IMR-90 (cell line): ENCODE data around the gene SLC19A1. TPM values are rescaled to one million over a fixed set of nuclear protein-coding genes. Genes with fewer than 3 reads are reported as not detected.

Source experiments
- ATAC-seq: fragments of 200-7000 bp; cut with Tn5 transposase; 2 replicates; pipeline ENCODE4 v1.9.1; 2020; ENCODE audit warnings: low read depth, mild to moderate bottlenecking, moderate library complexity
- BruUV-seq: library from RNA; stranded (reverse); fragments of 400-500 nt; replicated peaks from 2 replicates; lab custom pipeline; 2021; lab: Mats Ljungman, UMichigan
- CTCF ChIA-PET: fragments of 300-600 bp; formaldehyde crosslinking; extraction: SDS; loops from one replicate; lab custom pipeline; 2021; ENCODE audit warnings: antibody characterized with exemption; lab: Yijun Ruan, JAX
- POLR2A ChIA-PET: fragments of 300-600 bp; sonication (Branson Sonifier 250); formaldehyde crosslinking; loops from one replicate; lab custom pipeline; 2022; ENCODE audit warnings: antibody characterized with exemption; ENCODE audit not compliant: unreplicated experiment; lab: Charles Lee
- DNase-seq: peaks from one replicate; pipeline ENCODE4 v3.0.0; 2013
- H2AFZ ChIP-seq: replicated peaks from 2 replicates; pipeline ENCODE3; 2013; ENCODE audit warnings: low read length, mild to moderate bottlenecking; ENCODE audit not compliant: poor library complexity
- H2AK5ac ChIP-seq: 2 replicates; pipeline ENCODE4 v1.6.1; 2013; ENCODE audit warnings: low read depth, low read length, inconsistent platforms
- H2AK9ac ChIP-seq: replicated peaks from 2 replicates; pipeline ENCODE3; 2013; ENCODE audit warnings: mild to moderate bottlenecking, low read depth, low read length, moderate library complexity; ENCODE audit not compliant: poor library complexity
- H2BK120ac ChIP-seq: 2 replicates; pipeline ENCODE4 v1.6.1; 2013; ENCODE audit warnings: low read depth, low read length, inconsistent platforms
- H2BK15ac ChIP-seq: 3 replicates; pipeline ENCODE4 v1.6.1; 2013; ENCODE audit warnings: low read depth, low read length, inconsistent platforms
- H2BK20ac ChIP-seq: 2 replicates; pipeline ENCODE4 v1.6.1; 2013; ENCODE audit warnings: low read depth, mild to moderate bottlenecking, inconsistent platforms, low read length, moderate library complexity
- H2BK5ac ChIP-seq: 2 replicates; pipeline ENCODE4 v1.6.1; 2013; ENCODE audit warnings: mild to moderate bottlenecking, low read depth, low read length, inconsistent platforms; ENCODE audit not compliant: poor library complexity, severe bottlenecking
- H3K14ac ChIP-seq: replicated peaks from 2 replicates; pipeline ENCODE4 v1.6.1; 2013; ENCODE audit warnings: low read depth, low read length, inconsistent platforms
- H3K18ac ChIP-seq: 2 replicates; pipeline ENCODE4 v1.6.1; 2013; ENCODE audit warnings: low read depth, low read length, control low read depth
- H3K23ac ChIP-seq: 2 replicates; pipeline ENCODE4 v1.6.1; 2013; ENCODE audit warnings: low read depth, low read length, inconsistent platforms
- H3K27ac ChIP-seq: 2 replicates; pipeline ENCODE4 v1.5.1; 2013; ENCODE audit warnings: mild to moderate bottlenecking, control low read depth, low read length; ENCODE audit not compliant: insufficient read depth
- H3K27me3 ChIP-seq: 2 replicates; pipeline ENCODE4 v1.6.1; 2013; ENCODE audit warnings: low read length; ENCODE audit not compliant: control insufficient read depth, insufficient read depth
- H3K36me3 ChIP-seq: 2 replicates; pipeline ENCODE4 v1.6.1; 2013; ENCODE audit warnings: low read length, mixed read lengths; ENCODE audit not compliant: control insufficient read depth, insufficient read depth
- H3K4ac ChIP-seq: 2 replicates; pipeline ENCODE4 v1.6.1; 2013; ENCODE audit warnings: low read depth, low read length, inconsistent platforms
- H3K4me1 ChIP-seq: 2 replicates; pipeline ENCODE4 v1.6.1; 2013; ENCODE audit warnings: low read length, mixed read lengths; ENCODE audit not compliant: control insufficient read depth, insufficient read depth
- H3K4me2 ChIP-seq: 2 replicates; pipeline ENCODE4 v1.6.1; 2013; ENCODE audit warnings: low read depth, mild to moderate bottlenecking, control low read depth, low read length, moderate library complexity
- H3K4me3 ChIP-seq: 2 replicates; pipeline ENCODE4 v1.5.1; 2013; ENCODE audit warnings: low read depth, mild to moderate bottlenecking, control low read depth, low read length, moderate library complexity; ENCODE audit not compliant: insufficient read depth
- H3K56ac ChIP-seq: 2 replicates; pipeline ENCODE4 v1.6.1; 2013; ENCODE audit warnings: low read length, inconsistent platforms; ENCODE audit not compliant: insufficient read depth; ENCODE audit errors: extremely low read depth
- H3K79me1 ChIP-seq, 2 experiments: 2 replicates each; pipeline ENCODE4 v1.6.1; 2013; ENCODE audit warnings: low read length in 2 of 2, inconsistent platforms in 1 of 2, low read depth in 1 of 2
- H3K9ac ChIP-seq: 2 replicates; pipeline ENCODE4 v1.6.1; 2013; ENCODE audit warnings: low read depth, low read length, control low read depth
- H3K9me1 ChIP-seq: 2 replicates; pipeline ENCODE4 v1.6.1; 2013; ENCODE audit warnings: low read length, inconsistent platforms; ENCODE audit not compliant: insufficient read depth
- H3K9me3 ChIP-seq: 2 replicates; pipeline ENCODE4 v1.6.1; 2013; ENCODE audit warnings: low read length; ENCODE audit not compliant: control insufficient read depth, insufficient read depth
- H4K20me1 ChIP-seq: 2 replicates; pipeline ENCODE4 v1.6.1; 2013; ENCODE audit warnings: low read length, inconsistent platforms; ENCODE audit not compliant: insufficient read depth
- H4K5ac ChIP-seq: 2 replicates; pipeline ENCODE4 v1.6.1; 2013; ENCODE audit warnings: mild to moderate bottlenecking, low read depth, low read length, control low read depth
- H4K8ac ChIP-seq, 2 experiments: 2 replicates each; pipeline ENCODE4 v1.6.1; 2013; ENCODE audit warnings: low read depth in 2 of 2, low read length in 2 of 2, control low read depth in 1 of 2, inconsistent platforms in 1 of 2
- H4K91ac ChIP-seq: 2 replicates; pipeline ENCODE4 v1.6.1; 2013; ENCODE audit warnings: low read depth, low read length, inconsistent platforms; ENCODE audit not compliant: insufficient read depth
- BHLHE40 ChIP-seq: fragments of 150-350 bp; IDR thresholded peaks from 2 replicates; pipeline ENCODE4 v1.6.1; 2016; ENCODE audit warnings: mild to moderate bottlenecking, low read depth, low read length
- CEBPB ChIP-seq: IDR thresholded peaks from 2 replicates; pipeline ENCODE4 v1.6.1; 2012; ENCODE audit warnings: low read depth, low read length, improper control_type of control experiment
- CHD1 ChIP-seq: IDR thresholded peaks from 2 replicates; pipeline ENCODE4 v1.6.1; 2012; ENCODE audit warnings: low read depth, low read length, improper control_type of control experiment
- CTCF ChIP-seq: conservative IDR thresholded peaks from 2 replicates; pipeline ENCODE4 v1.5.1; 2012; ENCODE audit warnings: mild to moderate bottlenecking, low read depth, low read length, improper control_type of control experiment
- ELK1 ChIP-seq: fragments of 150-350 bp; IDR thresholded peaks from 2 replicates; pipeline ENCODE4 v1.6.1; 2016; ENCODE audit warnings: low read depth, mild to moderate bottlenecking, low read length, moderate library complexity, borderline replicate concordance
- FOS ChIP-seq: fragments of 150-350 bp; IDR thresholded peaks from 2 replicates; pipeline ENCODE4 v1.6.1; 2016; ENCODE audit warnings: low read depth, low read length
- MAFK ChIP-seq: IDR thresholded peaks from 2 replicates; pipeline ENCODE4 v1.6.1; 2012; ENCODE audit warnings: low read depth, low read length, improper control_type of control experiment
- MAZ ChIP-seq: IDR thresholded peaks from 2 replicates; pipeline ENCODE4 v1.6.1; 2012; ENCODE audit warnings: low read depth, mild to moderate bottlenecking, low read length, improper control_type of control experiment, moderate library complexity, borderline replicate concordance
- MXI1 ChIP-seq: IDR thresholded peaks from 2 replicates; pipeline ENCODE4 v1.6.1; 2012; ENCODE audit warnings: low read depth, mild to moderate bottlenecking, low read length, moderate library complexity, borderline replicate concordance
- NFE2L2 ChIP-seq: fragments of 150-350 bp; IDR thresholded peaks from 2 replicates; pipeline ENCODE4 v1.6.1; 2016; ENCODE audit warnings: low read depth, mild to moderate bottlenecking, low read length
- POLR2A ChIP-seq: IDR thresholded peaks from 2 replicates; pipeline ENCODE4 v1.6.1; 2012; ENCODE audit warnings: mild to moderate bottlenecking, low read depth, low read length
- RAD21 ChIP-seq: IDR thresholded peaks from 2 replicates; pipeline ENCODE4 v1.6.1; 2012; ENCODE audit warnings: low read length, improper control_type of control experiment
- RCOR1 ChIP-seq: IDR thresholded peaks from 2 replicates; pipeline ENCODE4 v1.6.1; 2012; ENCODE audit warnings: mild to moderate bottlenecking, low read length, improper control_type of control experiment; ENCODE audit not compliant: insufficient replicate concordance
- RFX5 ChIP-seq: IDR thresholded peaks from 2 replicates; pipeline ENCODE4 v1.8.0; 2012; ENCODE audit warnings: low read depth, mild to moderate bottlenecking, low read length, moderate library complexity
- SMC3 ChIP-seq: fragments of 150-350 bp; IDR thresholded peaks from 2 replicates; pipeline ENCODE4 v1.6.1; 2016; ENCODE audit warnings: low read depth, mild to moderate bottlenecking, antibody characterized with exemption, low read length, moderate library complexity
- USF2 ChIP-seq: fragments of 150-350 bp; IDR thresholded peaks from 2 replicates; pipeline ENCODE4 v1.6.1; 2017; ENCODE audit warnings: mild to moderate bottlenecking, antibody characterized with exemption, low read length, low read depth
- WGBS, 2 experiments: methylation state at CpG; one replicate each; pipeline versions ENCODE4 v1.1.5 to v1.1.7; 2013; ENCODE audit warnings: missing lambda C conversion rate in 2 of 2; ENCODE audit not compliant: insufficient read length in 1 of 2; ENCODE audit errors: extremely low coverage in 2 of 2; 5-methylcytosine and 5-hydroxymethylcytosine counted together
- dilution Hi-C: fragments of 300-500 bp; cut with HindIII; formaldehyde crosslinking; loops from one replicate; pipeline ENCODE4 v1.14.3; 2018; ENCODE audit warnings: low sequenced_read_pairs; ENCODE audit not compliant: unreplicated experiment
- in situ Hi-C: fragments of 300-500 bp; cut with MboI; formaldehyde crosslinking; loops from 3 replicates; pipeline ENCODE4 v1.14.3; 2019; ENCODE audit warnings: low sequenced_read_pairs, inconsistent platforms, mixed read lengths
- intact Hi-C: fragments of 100-400 bp; cut with micrococcal nuclease; formaldehyde crosslinking; loops from 2 replicates; pipeline ENCODE4 v1.10.0; 2022
- polyA plus RNA-seq, 3 experiments: library from polyadenylated mRNA; depleted of rRNA; stranded (reverse); fragments of >200 nt; gene quantifications; 2 replicates each; pipeline ENCODE4 v1.2.3, GENCODE V29; 2012; ENCODE audit warnings: low replicate concordance in 1 of 3
- total RNA-seq: library from RNA; depleted of rRNA; stranded (reverse); fragments of >200 nt; gene quantifications from 2 replicates; pipeline ENCODE4 v1.2.3, GENCODE V29; 2012

Gene SLC19A1
- total and polyA plus RNA-seq, 2 of the 4 experiments (the other 2 are of a cell fraction), result 2.2 to 16.2 TPM

GRCh38 chr21:45577801-45578175 lies 35.5 kb upstream of the SLC19A1 start:
- TF ChIP-seq CHD1 (no peak), MXI1 (no peak), RAD21 (no peak), CEBPB (no peak), NFE2L2 (no peak), BHLHE40 (no peak), RCOR1 (no peak), RFX5 (no peak), CTCF (no peak), ELK1 (no peak), FOS (no peak), MAFK (no peak), POLR2A (no peak), USF2 (no peak), MAZ (no peak), SMC3 (no peak)
- no peak overlapping the region for H2BK5ac ChIP-seq
- H3K14ac ChIP-seq, result no peak overlapping the region
- no peaks in the 10 kb centered on the region for H3K36me3 ChIP-seq
- H3K18ac ChIP-seq, result no peak overlapping the region
- H4K91ac ChIP-seq, result no peak overlapping the region
- H3K4me2 ChIP-seq, result no peak overlapping the region
- H3K27me3 ChIP-seq, result peaks cover 60% of the 10 kb centered on the region
- H2AFZ ChIP-seq, result no peak overlapping the region
- no peak overlapping the region for H3K27ac ChIP-seq
- WGBS, 2 experiments, result 79% methylated on average over 6 of the region's 12 CpGs; no CpG with 5 or more reads in 1 of the 2 experiments
- H3K9me3 ChIP-seq, result peaks cover 1% of the 10 kb centered on the region; the same call in 1 of the 2 replicates
- dilution Hi-C loops (no loop called here), intact Hi-C loops (no loop called here), in situ Hi-C loops (no loop called here)
- no peaks in the 10 kb centered on the region for H3K79me1 ChIP-seq
- BruUV-seq, result no TSS peak
- DNase-seq (no peak), ATAC-seq (no peak)
- no peak overlapping the region for H2BK120ac ChIP-seq
- H3K9ac ChIP-seq, result no peak overlapping the region
- no peak overlapping the region for H2AK9ac ChIP-seq
- H3K9me1 ChIP-seq, result no peaks in the 10 kb centered on the region
- H3K23ac ChIP-seq, result no peak overlapping the region
- H4K8ac ChIP-seq, result no peak overlapping the region
- ChIA-PET POLR2A (no interaction called here), CTCF (interaction anchor here (0.6 kb wide), 1 partner anchor 106 kb away, joined by 5 read pairs; no protein-coding TSS in a partner anchor)
- H4K5ac ChIP-seq, result no peak overlapping the region
- no peak overlapping the region for H3K4me3 ChIP-seq
- no peak overlapping the region for H2BK20ac ChIP-seq
- no peak overlapping the region for H3K56ac ChIP-seq
- no peak overlapping the region for H3K4ac ChIP-seq
- no peaks in the 10 kb centered on the region for H4K20me1 ChIP-seq
- no peak overlapping the region for H2AK5ac ChIP-seq
- H3K4me1 ChIP-seq, result no peaks in the 10 kb centered on the region; the same call in 1 of the 2 replicates
- H2BK15ac ChIP-seq, result no peak overlapping the region
